Measurements from ENCODE around the gene SOCS7. TPM values are rescaled to one million over a fixed set of nuclear protein-coding genes. Genes with fewer than 3 reads are reported as not detected.

SOCS7 gene
- total RNA-seq, 1 donor from 2014 or later: 23.7 TPM

DNA sequence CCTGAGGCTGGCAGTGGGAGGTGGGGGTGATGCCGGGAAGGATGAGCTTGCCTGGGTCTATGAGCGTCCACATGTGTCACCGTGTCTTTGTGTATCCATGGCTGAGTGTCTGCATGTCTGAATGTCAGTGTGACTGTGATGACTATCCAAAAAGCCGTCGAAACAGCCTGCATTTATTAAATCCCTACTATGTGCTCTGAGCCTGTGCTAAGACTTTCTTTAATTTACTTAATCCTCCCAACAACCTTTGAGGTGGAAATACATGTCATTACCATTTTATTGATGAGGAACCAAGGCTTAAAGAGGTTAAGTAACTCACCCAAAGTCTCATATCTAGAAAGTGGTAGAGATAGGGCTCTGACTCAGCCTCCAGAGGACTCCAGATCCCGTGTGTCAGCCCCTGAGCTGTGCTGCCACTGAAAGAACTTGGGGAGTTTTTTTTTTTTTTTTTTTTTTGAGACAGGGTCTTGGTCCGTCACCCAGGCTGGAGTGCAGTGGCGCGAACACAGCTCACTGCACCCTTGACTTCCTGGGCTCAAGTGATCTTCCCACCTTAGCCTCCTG, 96.6 kb downstream of the SOCS7 start:
- Histone ChIP-seq H3K4me1 (peaks cover 37% of the 10 kb centered on the region), H3K36me3 (no peaks in the 10 kb centered on the region), H3K4me3 (no peak overlapping the region), H3K27ac (peak overlapping the region; percentile 66), H3K27me3 (peaks cover 5% of the 10 kb centered on the region), H3K9me3 (no peaks in the 10 kb centered on the region)
- intact Hi-C loops (cut with DNase I): no loop called here
- DNase-seq (no peak), ATAC-seq (no peak)
- TF ChIP-seq CTCF (IDR thresholded peaks at IDR 0.05): no peak

DNA sequence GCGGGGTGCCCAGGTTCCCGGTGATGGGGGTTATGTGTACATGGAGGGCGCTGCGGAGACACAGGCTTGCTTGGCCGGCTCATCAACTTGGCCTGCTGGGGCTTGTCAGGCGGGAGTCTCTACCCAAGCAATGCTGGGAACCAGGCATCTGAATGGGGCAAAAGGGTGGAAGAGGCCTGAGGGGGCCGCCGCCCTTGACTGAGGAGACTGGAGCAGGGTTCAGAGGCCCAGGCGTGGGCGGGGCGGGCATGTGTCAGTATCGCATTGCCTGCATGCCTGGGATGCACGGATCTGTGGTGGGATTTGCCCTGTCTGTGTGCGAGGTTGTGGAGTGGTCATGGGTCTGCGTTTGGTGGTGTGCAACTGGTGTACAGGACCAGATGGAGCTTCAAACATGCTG, 97.7 kb downstream of the SOCS7 start:
- no peak for ATAC-seq
- H3K4me3 ChIP-seq: no peak overlapping the region
- H3K36me3 ChIP-seq: no peaks in the 10 kb centered on the region
- H3K27ac ChIP-seq: peak overlapping the region; percentile 47
- no peaks in the 10 kb centered on the region for H3K9me3 ChIP-seq
- H3K4me1 ChIP-seq: peaks cover 34% of the 10 kb centered on the region
- intact Hi-C loops (cut with DNase I): no loop called here
- no peak for DNase-seq
- no peak for TF ChIP-seq CTCF (IDR thresholded peaks at IDR 0.05)
- peaks cover 5% of the 10 kb centered on the region for H3K27me3 ChIP-seq

DNA sequence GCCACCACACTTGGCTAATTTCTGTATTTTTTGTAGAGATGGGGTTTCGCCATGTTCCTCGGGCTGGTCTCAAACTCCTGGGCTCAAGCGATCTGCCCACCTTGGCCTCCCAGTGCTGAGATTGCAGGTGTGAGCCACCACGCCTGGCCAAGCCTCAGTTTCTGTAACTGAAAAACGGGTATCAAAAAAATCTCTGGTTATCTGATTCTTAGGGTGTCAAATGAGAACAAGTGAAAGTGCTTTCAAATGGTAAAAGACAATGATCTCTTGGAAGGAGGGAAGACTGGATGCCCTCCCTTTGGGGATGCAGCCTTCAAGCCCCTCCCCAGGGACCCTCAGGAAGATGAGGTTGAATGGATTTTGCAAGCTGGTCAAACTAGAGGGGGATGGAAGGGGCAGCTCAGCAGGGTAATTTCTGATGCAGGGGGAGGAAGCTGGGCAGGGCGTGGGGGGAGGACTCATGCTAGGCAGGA, 98.9 kb downstream of the SOCS7 start:
- Histone ChIP-seq H3K4me1 (peaks cover 42% of the 10 kb centered on the region), H3K27ac (peak overlapping the region; percentile 47), H3K9me3 (no peaks in the 10 kb centered on the region), H3K4me3 (no peak overlapping the region), H3K27me3 (peaks cover 5% of the 10 kb centered on the region), H3K36me3 (no peaks in the 10 kb centered on the region)
- ATAC-seq (no peak), DNase-seq (no peak)
- TF ChIP-seq CTCF (IDR thresholded peaks at IDR 0.05): no peak
- intact Hi-C loops (cut with DNase I): no loop called here

DNA sequence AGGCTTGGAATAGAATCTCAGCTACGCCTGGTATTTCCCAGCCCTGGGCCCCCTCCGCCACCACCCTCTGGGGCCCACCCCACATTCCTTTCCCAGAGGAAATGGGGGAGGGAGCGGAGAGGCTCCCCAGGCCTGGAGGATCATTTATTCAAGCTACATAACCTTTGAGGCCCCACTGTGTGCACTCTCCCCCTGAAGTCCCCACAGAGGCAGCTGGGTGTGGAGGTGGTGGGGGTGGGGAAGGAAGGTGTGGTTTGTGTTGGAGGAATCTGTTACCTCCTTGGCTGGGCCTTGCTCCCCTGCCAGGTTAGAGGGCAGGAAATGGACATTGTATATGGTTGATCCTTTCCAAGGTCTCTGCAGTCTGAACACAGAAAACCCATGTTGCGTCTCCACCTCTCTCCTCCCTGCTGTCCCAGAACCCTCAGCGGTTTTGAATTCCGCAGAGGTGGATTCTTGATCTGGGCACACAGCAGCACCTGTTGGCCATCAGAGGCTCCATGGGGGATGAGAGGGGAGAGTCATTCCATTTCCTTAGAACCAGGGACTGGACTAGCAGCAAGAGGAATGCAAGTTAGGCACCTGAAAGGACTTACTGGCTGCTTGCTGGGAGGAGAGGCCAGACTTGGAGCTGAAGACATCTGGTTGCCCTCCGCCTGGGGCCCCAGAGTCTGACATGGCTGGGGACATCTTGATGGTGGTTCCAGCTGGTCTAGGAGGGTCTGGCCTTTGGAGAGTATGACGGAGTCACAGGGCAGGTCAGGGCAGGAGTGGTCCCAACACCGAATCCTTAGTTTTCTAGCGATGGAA, 99.6 kb downstream of the SOCS7 start:
- no peak for TF ChIP-seq CTCF (IDR thresholded peaks at IDR 0.05)
- Histone ChIP-seq H3K4me3 (peak overlapping the region; percentile 31), H3K27me3 (peaks cover 5% of the 10 kb centered on the region), H3K36me3 (no peaks in the 10 kb centered on the region), H3K9me3 (no peaks in the 10 kb centered on the region), H3K27ac (peak overlapping the region; percentile 79), H3K4me1 (peaks cover 47% of the 10 kb centered on the region)
- ATAC-seq (peak; percentile 67), DNase-seq (no peak)
- intact Hi-C loops (cut with DNase I): no loop called here

- peaks cover 5% of the 10 kb centered on the region for H3K27me3 ChIP-seq
- H3K9me3 ChIP-seq: no peaks in the 10 kb centered on the region
- H3K27ac ChIP-seq: peak overlapping the region; percentile 79
- ATAC-seq (no peak), DNase-seq (no peak)
- H3K36me3 ChIP-seq: no peaks in the 10 kb centered on the region
- peaks cover 47% of the 10 kb centered on the region for H3K4me1 ChIP-seq
- intact Hi-C loops (cut with DNase I): no loop called here
- TF ChIP-seq CTCF (IDR thresholded peaks at IDR 0.05): no peak
- peak overlapping the region; percentile 31 for H3K4me3 ChIP-seq
Measured at GRCh38 chr17:38451840-38452529, 100.3 kb downstream of the SOCS7 start.

All from upper lobe of right lung (tissue), 1 donor.